NCI-H510A (cell line): ENCODE measurements around the gene C10orf62.
"Not testable (repeated sequence)": the region's sequence is repeated elsewhere in the genome, so short reads cannot be mapped to it uniquely, and the experiment has no call there.

ENCODE experiments used
- DNase-seq: peaks from one replicate; lab custom pipeline; 2025; lab: John Stamatoyannopoulos, UW

C10orf62 gene

GRCh38 chr10:97589479-97589878 lies at the start of gene C10orf62:
TSS of gene C10orf62 (plus strand) at chr10:97589721. CDS start at chr10:97589898, 177 bp downstream.
- no peak for DNase-seq

DNA sequence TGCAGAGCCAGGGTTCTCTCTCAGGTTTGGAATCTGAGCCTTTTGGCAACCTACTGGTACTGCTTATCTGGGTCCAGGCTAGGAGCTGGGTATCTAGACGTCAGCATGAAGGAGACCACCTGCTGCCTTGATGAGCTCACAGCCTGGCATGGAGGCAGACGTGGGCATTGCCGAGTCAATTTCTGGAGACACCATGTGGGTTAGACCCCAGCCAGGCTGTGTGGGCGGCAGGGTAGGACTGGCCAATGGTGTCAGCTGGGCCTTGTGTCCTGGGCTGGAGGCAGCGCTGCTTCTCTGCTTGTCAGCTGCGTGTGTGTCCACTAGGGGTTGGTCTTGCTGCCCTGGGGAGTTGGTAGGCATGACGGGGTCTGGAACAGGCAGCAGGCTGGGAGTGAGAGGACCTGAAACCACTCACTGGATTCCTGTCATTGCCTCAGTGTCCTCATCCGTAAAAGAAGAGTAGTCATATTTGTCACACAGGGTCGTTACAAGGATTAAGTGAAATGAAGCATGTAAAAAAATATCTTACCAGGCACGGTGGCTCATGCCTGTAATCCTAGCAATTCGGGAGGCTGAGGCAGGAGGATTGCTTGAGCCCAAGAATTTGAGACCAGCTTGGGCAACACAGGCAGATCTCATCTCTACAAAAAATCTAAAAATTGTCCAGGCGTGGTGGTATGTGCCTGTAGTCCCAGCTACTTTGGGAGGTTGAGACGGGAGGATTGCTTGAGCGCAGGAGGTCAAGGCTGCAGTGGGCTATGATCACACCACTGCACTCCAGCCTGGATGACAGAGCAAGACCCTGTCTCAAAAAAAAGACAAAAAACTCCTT lies 48.6 kb upstream of the C10orf62 start:
- no peak for DNase-seq

DNA sequence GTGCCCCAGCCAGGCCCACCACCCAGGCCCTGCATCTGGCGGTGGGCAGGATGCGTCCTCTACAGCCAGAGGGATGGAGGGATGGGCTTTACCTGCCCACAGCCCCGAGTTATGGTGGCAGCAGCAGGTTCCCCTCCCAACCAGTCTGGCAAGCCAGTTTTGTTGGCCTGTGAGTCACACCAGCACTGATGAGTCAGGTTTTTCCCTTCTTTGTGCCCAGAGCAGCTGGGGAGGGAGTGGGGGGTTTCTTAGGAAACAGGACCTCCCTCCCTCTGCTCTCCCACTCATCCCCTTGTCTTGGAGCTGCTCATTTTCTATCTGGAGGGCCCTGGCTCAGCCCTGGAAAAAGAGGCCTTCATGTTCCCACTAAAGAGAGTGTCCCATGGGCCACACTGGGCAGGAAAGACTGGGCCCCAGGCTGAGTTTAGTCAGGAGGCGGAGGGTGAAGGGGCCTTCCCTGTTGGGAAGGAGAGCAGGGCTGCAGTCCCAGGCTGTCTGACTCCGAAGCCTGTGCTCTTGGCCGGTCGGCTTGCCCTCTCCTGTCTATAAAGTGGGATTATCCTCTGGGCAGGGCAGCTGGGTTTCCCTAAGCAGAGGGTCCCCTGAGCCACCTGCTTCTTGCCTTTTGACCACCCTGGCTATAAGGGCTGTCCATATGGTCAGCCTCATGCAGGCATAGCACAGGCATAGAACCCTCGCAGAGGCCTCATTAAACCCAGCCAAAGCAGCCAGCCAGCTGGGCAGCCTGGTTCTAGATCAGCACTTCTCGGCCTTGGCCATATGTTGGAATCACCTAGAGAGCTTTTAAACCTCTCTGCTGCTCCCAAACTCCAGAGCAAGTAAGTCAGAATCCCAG lies 47.1 kb upstream of the C10orf62 start:
- DNase-seq, result no peak

GRCh38 chr10:97543025-97543546 lies 46.4 kb upstream of the C10orf62 start:
- DNase-seq, result no peak

GRCh38 chr10:97546456-97547270 lies 42.9 kb upstream of the C10orf62 start:
- DNase-seq, result no peak

- DNase-seq, result no peak
Observed at GRCh38 chr10:97547271-97547600, 42.3 kb upstream of the C10orf62 start.

GRCh38 chr10:97547962-97548361 lies 41.6 kb upstream of the C10orf62 start:
- no peak for DNase-seq

DNA sequence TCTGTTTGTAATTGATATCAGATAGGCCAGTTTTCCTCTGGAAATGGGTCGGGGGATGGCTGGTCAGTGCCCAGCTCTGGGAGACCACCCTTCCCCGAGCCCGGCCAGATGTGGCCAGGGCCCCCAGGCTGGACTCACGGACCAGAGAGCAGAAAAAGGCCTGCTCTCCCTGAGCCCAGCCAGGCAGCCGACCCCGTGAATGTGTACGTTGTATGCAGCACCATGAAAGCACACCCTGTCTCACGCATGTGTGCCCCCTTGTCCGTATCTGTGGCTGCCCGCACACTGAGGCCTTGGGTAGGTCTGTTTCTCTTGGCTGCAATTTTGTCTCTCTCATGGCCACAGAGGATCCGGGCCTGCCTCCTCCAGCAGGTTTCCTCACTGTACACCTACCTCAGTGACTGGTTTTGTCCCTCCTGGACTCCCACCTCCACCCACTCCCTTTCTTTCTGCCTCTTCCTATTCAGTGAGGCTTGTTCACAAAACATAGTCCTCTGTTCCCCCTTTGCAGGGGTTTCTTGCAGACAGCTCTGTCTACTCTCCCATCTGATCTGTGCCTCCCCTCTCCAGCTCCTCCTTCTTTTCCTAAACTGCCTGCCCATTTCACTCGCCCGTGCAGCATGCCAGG lies 40.6 kb upstream of the C10orf62 start:
- no peak for DNase-seq

GRCh38 chr10:97549587-97550322 lies 39.8 kb upstream of the C10orf62 start:
- peak; percentile 92 for DNase-seq

- DNase-seq, result no peak
Observed at GRCh38 chr10:97550336-97551149, 39.0 kb upstream of the C10orf62 start.

DNA sequence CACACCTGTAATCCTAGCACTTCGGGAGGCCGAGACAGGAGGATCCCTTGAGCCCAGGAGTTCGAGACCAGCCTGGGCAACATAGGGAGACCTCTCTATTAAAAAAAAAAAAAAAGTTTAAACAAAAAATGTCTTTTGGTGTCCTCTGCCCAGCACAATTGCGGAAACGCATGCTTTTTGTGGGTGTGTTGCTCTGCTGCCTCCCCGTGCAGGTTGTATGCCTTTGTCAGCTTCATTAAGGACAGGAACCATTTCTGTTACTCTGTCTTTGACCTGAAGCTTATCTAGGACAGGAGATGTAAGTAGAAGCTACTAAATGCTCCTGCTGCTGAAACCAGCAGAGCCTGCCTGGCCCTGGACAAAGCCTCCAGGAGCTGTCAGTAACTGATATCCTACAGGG lies 38.2 kb upstream of the C10orf62 start:
- DNase-seq, result no peak

GRCh38 chr10:97553575-97554031 lies 35.9 kb upstream of the C10orf62 start:
- DNase-seq, result peak; percentile 70

DNA sequence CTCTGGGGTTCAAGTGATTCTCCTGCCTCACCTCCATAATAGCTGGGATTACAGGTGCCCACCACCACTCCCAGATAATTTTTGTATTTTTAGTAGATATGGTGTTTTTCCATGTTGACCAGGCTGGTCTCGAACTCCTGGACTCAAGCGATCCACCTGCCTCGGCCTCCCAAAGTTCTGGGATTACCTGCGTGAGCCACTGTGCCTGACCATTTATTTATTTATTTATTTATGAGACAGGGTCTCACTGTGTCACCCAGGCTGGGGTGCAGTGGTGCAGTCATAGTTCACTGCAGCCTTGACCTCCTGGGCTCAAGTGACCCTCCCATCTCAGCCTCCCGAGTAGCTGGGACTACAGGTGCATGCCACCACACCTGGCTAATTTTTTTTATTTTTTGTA lies 35.2 kb upstream of the C10orf62 start:
- DNase-seq, result not testable (repeated sequence)

- DNase-seq, result not testable (repeated sequence)
Observed at GRCh38 chr10:97555541-97555940, 34.0 kb upstream of the C10orf62 start.

DNA sequence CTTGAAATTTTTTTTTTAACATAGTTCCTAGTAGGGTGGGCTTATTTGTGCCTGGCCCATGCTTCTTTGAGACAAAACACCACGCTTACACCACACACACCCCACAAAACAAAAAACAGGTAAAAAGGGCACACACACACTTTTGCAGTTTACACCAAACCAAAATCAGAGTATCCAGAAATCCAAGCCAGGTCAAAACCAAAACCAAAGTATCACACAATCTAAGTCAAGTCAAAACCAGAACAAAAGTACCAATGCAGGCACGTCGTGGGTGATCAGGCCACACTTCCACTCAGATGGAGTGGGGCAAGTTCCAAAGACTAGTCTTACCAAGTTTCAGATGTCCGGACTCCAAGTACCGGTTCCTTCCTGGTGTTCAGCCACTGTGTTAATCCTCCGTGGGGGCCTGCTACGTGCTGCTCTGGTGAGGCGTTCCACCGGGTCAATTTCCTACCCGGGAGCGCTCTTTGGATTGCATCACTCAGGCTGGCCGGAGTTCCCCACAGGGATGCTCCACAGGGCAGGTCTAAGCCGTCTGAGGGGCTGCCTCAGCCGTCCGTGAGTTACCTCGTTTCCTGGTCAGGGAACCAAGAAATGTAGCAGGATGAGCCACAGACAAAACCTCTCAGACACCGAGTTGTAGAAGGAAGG lies 28.7 kb upstream of the C10orf62 start:
- not testable (repeated sequence) for DNase-seq

DNA sequence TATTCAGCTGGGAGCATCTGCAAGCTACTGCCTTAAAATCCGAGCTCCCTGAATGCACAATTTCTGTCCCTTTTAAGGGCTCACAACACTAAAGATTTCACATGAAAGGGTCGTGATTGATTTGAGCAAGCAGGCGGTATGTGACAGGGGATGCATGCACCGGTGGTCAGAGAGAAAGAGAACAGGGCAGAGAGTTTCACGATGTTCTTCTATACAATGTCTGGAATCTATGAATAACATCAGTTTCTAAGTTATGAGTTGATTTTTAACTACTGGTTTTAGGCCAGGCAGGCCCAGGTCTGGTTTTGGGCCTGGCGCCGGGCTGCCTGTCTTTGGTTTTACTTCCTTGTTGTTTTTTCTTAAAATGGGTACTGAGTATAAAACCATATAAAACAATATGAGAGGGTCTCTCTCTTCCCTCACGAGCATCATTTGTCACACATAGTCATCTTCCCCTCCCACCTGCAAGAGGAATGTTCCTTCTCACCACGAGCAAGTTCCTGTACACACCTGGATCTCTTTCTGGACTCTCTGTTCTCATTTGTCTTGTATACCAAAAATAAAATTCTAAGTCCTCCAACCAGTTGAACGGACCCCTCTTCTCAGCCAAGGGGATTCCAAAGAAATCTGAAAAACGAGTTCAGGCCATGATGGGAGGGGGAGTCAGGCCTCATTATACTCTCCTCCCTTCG lies 28.0 kb upstream of the C10orf62 start:
- not testable (repeated sequence) for DNase-seq

DNA sequence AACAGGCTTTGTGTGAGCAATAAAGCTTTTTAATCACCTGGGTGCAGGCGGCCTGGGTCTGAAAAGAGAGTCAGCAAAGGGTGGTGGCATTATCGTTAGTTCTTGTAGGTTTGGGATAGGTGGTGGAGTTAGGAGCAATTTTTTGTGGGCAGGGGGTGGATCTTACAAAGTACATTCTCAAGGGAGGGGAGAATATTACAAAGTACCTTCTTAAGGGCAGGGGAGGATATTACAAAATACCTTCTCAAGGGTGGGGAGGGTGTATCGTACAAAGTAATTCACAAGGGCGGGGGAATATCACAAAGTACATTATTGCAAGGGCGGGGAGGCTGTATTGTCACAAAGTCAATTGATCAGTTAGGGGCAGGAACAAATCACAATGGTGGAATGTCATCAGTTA lies 27.2 kb upstream of the C10orf62 start:
- DNase-seq, result not testable (repeated sequence)

DNA sequence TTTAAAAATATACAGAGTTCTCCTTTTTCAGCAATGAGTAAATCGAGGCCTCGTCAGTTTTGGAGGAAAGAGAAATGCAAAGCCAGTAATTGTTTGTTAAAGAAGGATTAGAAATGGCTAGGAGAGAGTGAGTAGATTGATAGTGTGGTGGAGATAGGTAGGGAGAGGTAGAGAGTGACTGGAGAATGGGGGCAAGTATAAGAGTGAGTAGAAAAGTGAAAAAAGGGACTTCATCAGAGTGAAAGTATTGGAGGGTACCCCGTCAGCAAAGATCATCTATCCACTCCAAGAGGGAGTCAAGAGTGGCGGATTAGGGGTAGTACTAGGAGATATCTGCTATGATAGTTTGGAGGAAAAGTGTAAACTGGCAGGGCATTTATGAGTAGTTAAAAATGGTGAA lies 26.2 kb upstream of the C10orf62 start:
- no peak for DNase-seq

- no peak for DNase-seq
Observed at GRCh38 chr10:97564776-97565175, 24.7 kb upstream of the C10orf62 start.
